Activated CD8-positive, alpha-beta memory T cell treated with anti-CD3 and anti-CD28 coated beads, Interleukin-2, amount 10 ng/mL, durations not matched to agents 7 days and 5 days (primary cell): ENCODE data around the gene EVA1A. TPM values are rescaled to one million over a fixed set of nuclear protein-coding genes. Genes with fewer than 3 reads are reported as not detected.
"Not testable (repeated sequence)": the region's sequence is repeated elsewhere in the genome, so short reads cannot be mapped to it uniquely, and the experiment has no call there.

Experiments
- ATAC-seq: fragments of 150-1000 bp; cut with Tn5 transposase; one replicate; pipeline ENCODE4 v1.10.0; 2021; ENCODE audit warnings: moderate library complexity
- CTCF ChIA-PET: fragments of 350-600 bp; sonication (Branson Sonifier 250); formaldehyde crosslinking; loops from one replicate; lab custom pipeline; 2021; ENCODE audit warnings: antibody characterized with exemption; lab: Charles Lee
- DNase-seq: peaks from one replicate; pipeline ENCODE4 v3.0.0-alpha.2; 2020
- H3K27ac Mint-ChIP-seq: one replicate; pipeline ENCODE4 v1.8.0; 2021; ENCODE audit warnings: mild to moderate bottlenecking, mixed read lengths
- H3K27me3 Mint-ChIP-seq: one replicate; pipeline ENCODE4 v1.8.0; 2021; ENCODE audit warnings: mixed read lengths
- H3K36me3 Mint-ChIP-seq: one replicate; pipeline ENCODE4 v1.8.0; 2021; ENCODE audit warnings: mild to moderate bottlenecking, mixed read lengths
- H3K4me1 Mint-ChIP-seq: one replicate; pipeline ENCODE4 v1.8.0; 2021; ENCODE audit warnings: mixed read lengths
- H3K4me3 Mint-ChIP-seq: one replicate; pipeline ENCODE4 v1.8.0; 2021; ENCODE audit warnings: mild to moderate bottlenecking, moderate library complexity, mixed read lengths
- H3K9me3 Mint-ChIP-seq: one replicate; pipeline ENCODE4 v1.8.0; 2022; ENCODE audit warnings: low read depth, mixed read lengths
- total RNA-seq, 2 experiments: library from RNA; stranded (reverse); gene quantifications; one replicate each; pipeline ENCODE4 v1.2.3, GENCODE V29; 2021

The EVA1A gene
- total RNA-seq, 2 experiments from 2014 or later: not detected

GRCh38 chr2:75480971-75481836, 79.5 kb downstream of the EVA1A start:
- Mint-ChIP-seq H3K36me3 (no peaks in the 10 kb centered on the region), H3K27ac (no peak overlapping the region), H3K9me3 (no peaks in the 10 kb centered on the region), H3K27me3 (peaks cover 14% of the 10 kb centered on the region), H3K4me3 (no peak overlapping the region), H3K4me1 (no peaks in the 10 kb centered on the region)
- DNase-seq: no peak
- CTCF ChIA-PET: no interaction called here
- ATAC-seq: no peak

GRCh38 chr2:75477696-75478095, 83.0 kb downstream of the EVA1A start:
- H3K27me3 Mint-ChIP-seq, H3K4me1 Mint-ChIP-seq, ATAC-seq, DNase-seq, H3K4me3 Mint-ChIP-seq, H3K36me3 Mint-ChIP-seq, H3K27ac Mint-ChIP-seq, CTCF ChIA-PET, H3K9me3 Mint-ChIP-seq: not testable (repeated sequence)

- Mint-ChIP-seq H3K27me3 (peaks cover 7% of the 10 kb centered on the region), H3K36me3 (no peaks in the 10 kb centered on the region), H3K27ac (no peak overlapping the region), H3K4me3 (no peak overlapping the region), H3K9me3 (no peaks in the 10 kb centered on the region), H3K4me1 (no peaks in the 10 kb centered on the region)
- no peak for ATAC-seq
- CTCF ChIA-PET: no interaction called here
- DNase-seq: no peak
Measured at GRCh38 chr2:75476761-75477160, 84.0 kb downstream of the EVA1A start.

- Mint-ChIP-seq H3K36me3 (no peaks in the 10 kb centered on the region), H3K4me3 (no peak overlapping the region), H3K4me1 (no peaks in the 10 kb centered on the region), H3K27me3 (peaks cover 4% of the 10 kb centered on the region), H3K27ac (no peak overlapping the region), H3K9me3 (no peaks in the 10 kb centered on the region)
- ATAC-seq (no peak), DNase-seq (no peak)
- CTCF ChIA-PET: no interaction called here
Measured at GRCh38 chr2:75475976-75476375, 84.8 kb downstream of the EVA1A start.

- Mint-ChIP-seq H3K4me1 (no peaks in the 10 kb centered on the region), H3K4me3 (no peak overlapping the region), H3K9me3 (no peaks in the 10 kb centered on the region), H3K27me3 (peaks cover 6% of the 10 kb centered on the region), H3K36me3 (no peaks in the 10 kb centered on the region), H3K27ac (no peak overlapping the region)
- no peak for ATAC-seq
- no peak for DNase-seq
- CTCF ChIA-PET: no interaction called here
Measured at GRCh38 chr2:75475049-75475448, 85.7 kb downstream of the EVA1A start.

GRCh38 chr2:75474115-75474514, 86.6 kb downstream of the EVA1A start:
- H3K36me3 Mint-ChIP-seq: no peaks in the 10 kb centered on the region
- no peaks in the 10 kb centered on the region for H3K9me3 Mint-ChIP-seq
- ATAC-seq: no peak
- H3K27me3 Mint-ChIP-seq: peaks cover 6% of the 10 kb centered on the region
- H3K4me3 Mint-ChIP-seq: no peak overlapping the region
- H3K4me1 Mint-ChIP-seq: no peaks in the 10 kb centered on the region
- no peak for DNase-seq
- H3K27ac Mint-ChIP-seq: no peak overlapping the region
- CTCF ChIA-PET: no interaction called here

GRCh38 chr2:75466708-75467311, 93.9 kb downstream of the EVA1A start:
- no peaks in the 10 kb centered on the region for H3K36me3 Mint-ChIP-seq
- H3K4me3 Mint-ChIP-seq: no peak overlapping the region
- H3K9me3 Mint-ChIP-seq: no peaks in the 10 kb centered on the region
- no peak overlapping the region for H3K27ac Mint-ChIP-seq
- no peaks in the 10 kb centered on the region for H3K4me1 Mint-ChIP-seq
- CTCF ChIA-PET: interaction anchor here (0.6 to 1.6 kb wide), 3 partner anchors 130 to 693 kb away, joined by 3 to 4 read pairs (median 3); no protein-coding TSS in a partner anchor
- H3K27me3 Mint-ChIP-seq: peaks cover 27% of the 10 kb centered on the region
- ATAC-seq: no peak
- DNase-seq: no peak

- ATAC-seq (no peak), DNase-seq (no peak)
- Mint-ChIP-seq H3K27ac (no peak overlapping the region), H3K9me3 (no peaks in the 10 kb centered on the region), H3K36me3 (no peaks in the 10 kb centered on the region), H3K27me3 (peaks cover 25% of the 10 kb centered on the region), H3K4me3 (no peak overlapping the region), H3K4me1 (no peaks in the 10 kb centered on the region)
- CTCF ChIA-PET: interaction anchor here (1.3 to 2.6 kb wide), 4 partner anchors 11 to 162 kb away, joined by 3 to 7 read pairs (median 4); no protein-coding TSS in a partner anchor
Measured at GRCh38 chr2:75465317-75465984, 95.3 kb downstream of the EVA1A start.

- H3K36me3 Mint-ChIP-seq: no peaks in the 10 kb centered on the region
- DNase-seq (no peak), ATAC-seq (no peak)
- no peaks in the 10 kb centered on the region for H3K9me3 Mint-ChIP-seq
- no peak overlapping the region for H3K4me3 Mint-ChIP-seq
- CTCF ChIA-PET: interaction anchor here (1.4 to 2.6 kb wide), 2 partner anchors 10 to 144 kb away, joined by 4 to 7 read pairs; no protein-coding TSS in a partner anchor
- H3K27me3 Mint-ChIP-seq: peaks cover 28% of the 10 kb centered on the region
- H3K4me1 Mint-ChIP-seq: no peaks in the 10 kb centered on the region
- no peak overlapping the region for H3K27ac Mint-ChIP-seq
Measured at GRCh38 chr2:75464348-75464946, 96.3 kb downstream of the EVA1A start.

GRCh38 chr2:75462721-75463120, 98.0 kb downstream of the EVA1A start:
- Mint-ChIP-seq H3K4me3 (no peak overlapping the region), H3K27me3 (peaks cover 22% of the 10 kb centered on the region), H3K4me1 (no peaks in the 10 kb centered on the region), H3K27ac (no peak overlapping the region), H3K9me3 (no peaks in the 10 kb centered on the region), H3K36me3 (no peaks in the 10 kb centered on the region)
- CTCF ChIA-PET: no interaction called here
- ATAC-seq: no peak
- DNase-seq: no peak

GRCh38 chr2:75462206-75462605, 98.5 kb downstream of the EVA1A start:
- DNase-seq (no peak), ATAC-seq (no peak)
- Mint-ChIP-seq H3K4me1 (no peaks in the 10 kb centered on the region), H3K36me3 (no peaks in the 10 kb centered on the region), H3K27me3 (peaks cover 22% of the 10 kb centered on the region), H3K9me3 (no peaks in the 10 kb centered on the region), H3K4me3 (no peak overlapping the region), H3K27ac (no peak overlapping the region)
- CTCF ChIA-PET: no interaction called here

GRCh38 chr2:75460630-75461029, 100.1 kb downstream of the EVA1A start:
- no peak for DNase-seq
- Mint-ChIP-seq H3K36me3 (no peaks in the 10 kb centered on the region), H3K27ac (no peak overlapping the region), H3K27me3 (peaks cover 20% of the 10 kb centered on the region), H3K9me3 (no peaks in the 10 kb centered on the region), H3K4me1 (no peaks in the 10 kb centered on the region), H3K4me3 (no peak overlapping the region)
- no peak for ATAC-seq
- CTCF ChIA-PET: no interaction called here

- H3K9me3 Mint-ChIP-seq: no peaks in the 10 kb centered on the region
- no peak for ATAC-seq
- H3K27ac Mint-ChIP-seq: no peak overlapping the region
- no peak overlapping the region for H3K4me3 Mint-ChIP-seq
- H3K36me3 Mint-ChIP-seq: no peaks in the 10 kb centered on the region
- CTCF ChIA-PET: no interaction called here
- H3K27me3 Mint-ChIP-seq: peaks cover 18% of the 10 kb centered on the region
- no peak for DNase-seq
- no peaks in the 10 kb centered on the region for H3K4me1 Mint-ChIP-seq
Measured at GRCh38 chr2:75459565-75460310, 101.0 kb downstream of the EVA1A start.
